Measurements from ENCODE around the gene BPIFA1. TPM values are rescaled to one million over a fixed set of nuclear protein-coding genes. Genes with fewer than 3 reads are reported as not detected.

The BPIFA1 gene
- polyA plus RNA-seq, 1 donor, result not detected

DNA sequence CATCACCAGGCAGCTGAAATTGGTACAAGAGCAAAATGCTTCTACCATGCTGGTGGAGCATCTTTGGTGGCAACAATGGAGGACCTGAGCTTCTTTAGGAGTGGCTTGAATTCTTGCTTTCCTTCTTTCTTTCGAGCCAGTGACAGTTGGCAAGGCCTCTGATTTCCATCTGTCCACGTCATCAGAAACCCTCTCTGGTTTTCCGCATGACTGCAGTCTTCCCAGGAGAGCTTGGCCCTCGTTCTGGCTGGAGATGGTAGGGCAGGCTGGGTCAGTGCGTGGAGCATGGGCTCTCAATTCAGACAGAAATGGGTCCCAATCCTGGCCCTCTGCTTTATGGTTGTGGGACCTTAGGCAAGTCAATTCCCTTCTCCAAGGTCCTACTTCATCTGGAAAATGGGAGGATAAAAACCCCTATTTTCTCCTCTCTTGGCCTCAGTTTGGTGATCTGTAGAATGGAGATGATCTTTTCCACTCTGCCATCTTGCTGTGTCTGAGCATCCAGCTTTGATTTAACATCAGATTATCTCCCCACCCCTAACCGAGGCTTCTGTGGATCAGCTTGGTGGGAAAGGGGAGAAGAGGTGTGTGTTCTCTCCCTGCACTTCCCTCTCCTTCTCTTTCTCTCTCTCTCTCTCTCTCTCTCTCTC lies 43.6 kb downstream of the BPIFA1 start:
- DNase-seq, result no peak

DNA sequence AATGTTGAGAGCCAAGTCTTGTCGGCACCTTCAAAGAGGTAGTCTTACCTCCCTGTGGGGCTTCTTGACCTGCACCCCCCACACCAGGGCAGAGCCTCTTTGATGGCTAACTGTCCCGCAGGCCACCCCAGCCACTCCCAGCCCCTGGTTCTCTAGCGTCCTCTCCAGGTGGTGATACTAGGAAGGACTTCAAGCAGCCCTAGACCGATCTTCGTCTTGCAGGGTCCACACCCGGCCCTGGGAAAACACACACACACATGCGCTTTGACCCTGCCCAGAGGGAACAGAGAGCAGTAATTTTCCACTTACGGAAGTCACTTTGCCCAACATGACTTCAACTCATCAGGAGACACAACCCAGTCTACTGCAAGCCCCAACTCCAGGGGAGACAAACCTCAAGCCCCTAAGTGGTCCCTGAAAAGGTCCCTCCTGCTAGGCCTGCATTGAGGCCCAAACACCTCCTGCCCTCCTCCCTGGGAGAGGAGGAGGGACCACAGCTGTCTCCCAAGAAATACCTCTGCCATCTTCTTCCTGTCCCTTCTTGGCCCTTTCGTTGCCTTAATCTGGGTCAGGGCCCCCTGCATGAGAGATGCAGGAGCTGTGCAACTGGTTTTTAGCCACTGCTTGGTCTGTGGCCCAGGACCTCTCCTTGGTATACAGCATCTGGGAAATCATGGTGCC lies 44.3 kb downstream of the BPIFA1 start:
- DNase-seq, result no peak

DNA sequence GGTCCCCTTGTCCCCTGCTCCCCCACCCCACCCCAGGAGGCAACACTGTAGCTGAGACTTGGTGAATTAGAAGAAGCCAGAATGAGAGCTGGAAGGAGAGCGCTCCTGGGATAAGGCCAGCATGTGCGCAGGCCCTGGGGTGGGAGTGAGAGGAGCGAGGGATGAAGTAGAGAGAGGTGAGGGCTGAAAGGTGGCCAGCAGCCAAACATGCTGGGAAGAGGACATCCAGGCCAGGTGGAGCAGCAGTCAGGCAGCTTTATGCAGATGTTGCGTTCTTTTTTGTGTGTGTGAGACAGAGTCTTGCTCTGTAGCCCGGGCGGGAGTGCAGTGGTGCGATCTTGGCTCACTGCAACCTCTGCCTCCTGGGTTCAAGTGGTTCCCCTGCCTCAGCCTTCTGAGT lies 45.0 kb downstream of the BPIFA1 start:
- no peak for DNase-seq

GRCh38 chr20:33281550-33282146 lies 45.9 kb downstream of the BPIFA1 start:
- DNase-seq, result no peak

DNA sequence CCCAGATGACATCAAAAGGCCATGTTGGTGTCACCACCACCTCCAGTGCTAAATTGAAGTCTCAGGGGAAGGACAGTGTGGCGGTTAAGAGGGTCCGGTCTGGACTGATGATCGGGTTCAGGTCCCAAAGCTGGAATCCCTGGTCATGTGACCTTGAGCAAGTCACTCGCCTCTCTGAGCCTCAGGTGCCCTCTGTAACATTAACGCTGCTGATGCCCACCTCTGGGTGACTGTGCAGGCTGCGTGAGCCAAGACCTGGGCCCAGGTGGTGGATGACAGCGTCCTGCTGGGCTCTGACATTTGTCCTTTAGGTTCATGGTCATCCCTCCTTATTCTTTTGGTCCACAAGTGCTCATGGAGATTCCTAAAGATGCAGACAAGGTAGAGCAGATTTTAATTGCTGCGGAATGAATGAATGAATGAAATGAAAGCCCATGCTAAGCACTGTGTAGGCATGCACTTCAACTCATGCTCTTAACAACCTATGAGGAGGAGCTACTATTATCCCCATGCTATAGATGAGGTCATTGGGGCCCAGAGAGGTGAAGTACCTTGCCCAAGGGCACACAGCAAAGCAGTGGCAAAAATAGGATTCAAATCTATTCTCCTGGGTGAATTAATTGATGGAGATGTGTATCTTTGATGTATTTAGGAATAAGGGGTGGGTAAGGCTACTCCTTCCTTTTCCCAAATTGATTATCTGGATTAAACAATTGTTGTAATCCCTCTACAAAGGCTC lies 46.6 kb downstream of the BPIFA1 start:
- no peak for DNase-seq

GRCh38 chr20:33282991-33283555 lies 47.3 kb downstream of the BPIFA1 start, which contains the start of gene BPIFB1:
Gene BPIFB1 (plus strand): TSS chr20:33283214. CDS start chr20:33286074, 2,860 bp downstream.
- DNase-seq, result no peak

- DNase-seq, result no peak
Observed at GRCh38 chr20:33284284-33284683, 48.5 kb downstream of the BPIFA1 start.

DNA sequence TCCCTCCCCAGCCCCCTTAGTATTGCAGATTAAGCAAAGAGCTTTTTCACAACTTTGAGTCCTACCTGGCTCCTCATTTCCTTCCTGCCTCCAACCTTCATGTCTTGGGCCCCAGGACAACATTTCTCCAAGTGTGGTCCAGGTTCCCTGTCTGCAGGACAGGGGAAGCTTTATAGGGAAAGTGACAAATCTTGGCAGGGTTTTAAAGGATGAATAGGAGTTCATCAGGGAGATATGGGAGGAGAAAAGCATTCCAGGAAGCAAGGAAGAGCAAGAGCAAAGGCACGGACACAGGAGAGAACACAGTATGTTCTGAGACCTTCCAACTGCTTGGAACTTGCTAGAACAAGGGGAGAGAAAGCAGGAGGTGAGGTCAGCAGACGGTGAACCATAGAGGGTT lies 49.1 kb downstream of the BPIFA1 start:
- no peak for DNase-seq

DNA sequence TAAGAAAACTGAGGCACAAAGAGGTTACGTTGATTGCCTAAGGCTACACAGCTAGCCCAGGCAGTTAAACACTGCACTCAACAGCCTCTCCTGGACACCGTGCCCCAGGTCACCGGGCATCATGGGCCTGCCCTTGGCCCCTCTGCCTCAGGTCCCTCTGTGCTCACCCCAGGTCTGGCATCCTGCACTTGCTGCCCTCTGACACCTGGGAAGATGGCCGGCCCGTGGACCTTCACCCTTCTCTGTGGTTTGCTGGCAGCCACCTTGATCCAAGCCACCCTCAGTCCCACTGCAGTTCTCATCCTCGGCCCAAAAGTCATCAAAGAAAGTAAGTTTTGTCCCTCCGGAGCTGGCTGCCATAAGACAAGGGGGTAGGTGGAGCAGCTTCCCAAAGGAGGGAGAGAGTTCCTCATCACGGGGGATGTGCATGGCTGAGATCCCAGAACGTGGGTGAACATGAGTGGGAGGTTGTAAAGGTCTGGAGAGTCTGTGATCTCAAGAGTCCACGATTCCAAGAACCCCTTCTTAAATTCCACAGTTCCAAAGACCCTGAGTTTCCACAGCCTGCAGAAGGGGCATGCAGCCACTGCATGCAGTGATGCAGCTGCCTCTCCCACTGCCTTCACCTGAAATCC lies 50.2 kb downstream of the BPIFA1 start:
- no peak for DNase-seq

GRCh38 chr20:33287884-33288283 lies 52.1 kb downstream of the BPIFA1 start:
- DNase-seq, result no peak

- DNase-seq, result no peak
Observed at GRCh38 chr20:33290852-33291251, 55.1 kb downstream of the BPIFA1 start.

- no peak for DNase-seq
Observed at GRCh38 chr20:33291416-33291815, 55.6 kb downstream of the BPIFA1 start.

DNA sequence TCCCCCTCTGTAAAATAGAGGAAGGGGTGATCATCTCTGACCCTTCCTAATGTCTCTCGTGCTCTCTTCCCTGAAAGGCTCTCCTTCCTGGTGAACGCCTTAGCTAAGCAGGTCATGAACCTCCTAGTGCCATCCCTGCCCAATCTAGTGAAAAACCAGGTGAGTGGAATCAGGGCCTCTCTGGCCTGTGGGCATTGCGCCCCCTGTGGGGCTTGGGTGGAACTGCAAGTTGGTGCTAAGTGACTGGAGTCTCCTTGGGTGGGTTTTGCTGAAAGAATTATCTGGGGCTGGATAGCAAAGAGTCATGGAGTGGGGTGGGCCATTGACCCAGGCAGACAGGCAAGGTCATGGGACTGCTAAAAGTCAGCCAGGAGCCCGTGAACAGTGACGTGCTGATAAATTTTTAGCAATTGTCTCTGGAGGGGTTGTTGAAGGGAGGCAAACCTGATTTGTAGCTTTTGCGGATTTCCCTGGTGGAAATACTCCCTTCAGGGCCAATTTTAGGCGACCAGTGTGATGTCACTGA lies 56.1 kb downstream of the BPIFA1 start:
- peak; percentile 9 for DNase-seq

Other genes starting within 250 kb of the BPIFA1 start
- gene SUN5, start 231.6 kb upstream of the BPIFA1 start, polyA plus RNA-seq (ENCODE audit: insufficient read length), result not detected
- gene BPIFB2, start 228.3 kb upstream of the BPIFA1 start, polyA plus RNA-seq (ENCODE audit: insufficient read length), result not detected
- gene BPIFB6, start 204.3 kb upstream of the BPIFA1 start, polyA plus RNA-seq (ENCODE audit: insufficient read length), result not detected
- gene BPIFB3, start 182.1 kb upstream of the BPIFA1 start, polyA plus RNA-seq (ENCODE audit: insufficient read length), result not detected
- gene BPIFB4, start 156.4 kb upstream of the BPIFA1 start, polyA plus RNA-seq (ENCODE audit: insufficient read length), result 0.23 TPM
- gene BPIFA2, start 67.8 kb upstream of the BPIFA1 start, polyA plus RNA-seq (ENCODE audit: insufficient read length), result not detected
- gene BPIFA3, start 18.6 kb upstream of the BPIFA1 start, polyA plus RNA-seq (ENCODE audit: insufficient read length), result not detected
- gene BPIFB1, start 47.2 kb downstream of the BPIFA1 start, polyA plus RNA-seq (ENCODE audit: insufficient read length), result not detected
- gene CDK5RAP1, start 165.5 kb downstream of the BPIFA1 start, polyA plus RNA-seq (ENCODE audit: insufficient read length), result 24.6 TPM
- 36.6 TPM for gene SNTA1, start 207.8 kb downstream of the BPIFA1 start, polyA plus RNA-seq (ENCODE audit: insufficient read length)

Data from hindlimb muscle (tissue), 1 donor.